ENCODE results near the gene ST3GAL6. TPM values are rescaled to one million over a fixed set of nuclear protein-coding genes. Genes with fewer than 3 reads are reported as not detected.

Gene ST3GAL6
- total RNA-seq, 2 experiments from 2014 or later, result 0.44 to 0.45 TPM

GRCh38 chr3:98775459-98776139, 12.5 kb downstream of the ST3GAL6 start:
- DNase-seq (no peak), ATAC-seq (ENCODE audit: poor library complexity) (no peak)
- CTCF ChIA-PET, result no interaction called here
- H3K4me1 Mint-ChIP-seq (ENCODE audit: low read depth), result peaks cover 6% of the 10 kb centered on the region
- peaks cover 0 to 3% of the 10 kb centered on the region in 2 experiments for H3K27me3 ChIP-seq (ENCODE audit: control insufficient read depth in 1 of 2, insufficient read depth in 2 of 2, low read length in 2 of 2)
- peaks cover 46% of the 10 kb centered on the region for H3K27me3 Mint-ChIP-seq
- no peak for TF ChIP-seq CTCF (IDR thresholded peaks at IDR 0.05)
- H3K4me3 Mint-ChIP-seq, result no peak overlapping the region
- H3K27ac ChIP-seq (ENCODE audit: low read depth in 1 of 2, low read length in 2 of 2), result no peak overlapping the region
- H3K9me3 ChIP-seq (ENCODE audit: control insufficient read depth in 1 of 2, insufficient read depth in 1 of 2, low read length in 2 of 2), result no peaks in the 10 kb centered on the region
- no peaks in the 10 kb centered on the region for H3K36me3 ChIP-seq (ENCODE audit: insufficient read depth, low read length)
- H3K9me3 Mint-ChIP-seq, result no peaks in the 10 kb centered on the region
- H3K27ac Mint-ChIP-seq, result no peak overlapping the region
- H3K4me3 ChIP-seq (ENCODE audit: low read length), result no peak overlapping the region
- no peaks in the 10 kb centered on the region for H3K36me3 Mint-ChIP-seq (ENCODE audit: low read depth)
- H3K4me1 ChIP-seq (ENCODE audit: insufficient read depth, low read length), result no peaks in the 10 kb centered on the region
- POLR2A ChIA-PET, result no interaction called here
- intact Hi-C loops (cut with DNase I, micrococcal nuclease), result no loop called here

- Mint-ChIP-seq H3K36me3 (ENCODE audit: low read depth) (no peaks in the 10 kb centered on the region), H3K9me3 (no peaks in the 10 kb centered on the region), H3K27ac (no peak overlapping the region), H3K27me3 (peaks cover 40% of the 10 kb centered on the region), H3K4me1 (ENCODE audit: low read depth) (peaks cover under 1% of the 10 kb centered on the region), H3K4me3 (no peak overlapping the region)
- no peaks in the 10 kb centered on the region for H3K4me1 ChIP-seq (ENCODE audit: insufficient read depth, low read length)
- no peak for TF ChIP-seq CTCF (IDR thresholded peaks at IDR 0.05)
- ChIA-PET CTCF (no interaction called here), POLR2A (no interaction called here)
- ATAC-seq (ENCODE audit: poor library complexity), result no peak
- H3K27me3 ChIP-seq (ENCODE audit: control insufficient read depth in 1 of 2, insufficient read depth in 2 of 2, low read length in 2 of 2), result peaks cover 0 to 3% of the 10 kb centered on the region in 2 experiments
- no peaks in the 10 kb centered on the region for H3K9me3 ChIP-seq (ENCODE audit: control insufficient read depth in 1 of 2, insufficient read depth in 1 of 2, low read length in 2 of 2)
- DNase-seq, result peak in 1 of 14 experiments; percentile 44
- no peak overlapping the region for H3K27ac ChIP-seq (ENCODE audit: low read depth in 1 of 2, low read length in 2 of 2)
- H3K4me3 ChIP-seq (ENCODE audit: low read length), result no peak overlapping the region
- intact Hi-C loops (cut with DNase I, micrococcal nuclease), result no loop called here
- no peaks in the 10 kb centered on the region for H3K36me3 ChIP-seq (ENCODE audit: insufficient read depth, low read length)
Observed at GRCh38 chr3:98776140-98776493, 13.0 kb downstream of the ST3GAL6 start.

- CTCF ChIA-PET, result no interaction called here
- no peak overlapping the region for H3K27ac ChIP-seq (ENCODE audit: low read depth in 1 of 2, low read length in 2 of 2)
- ATAC-seq (ENCODE audit: poor library complexity) (no peak), DNase-seq (no peak)
- Mint-ChIP-seq H3K27ac (no peak overlapping the region), H3K9me3 (no peaks in the 10 kb centered on the region), H3K4me1 (ENCODE audit: low read depth) (no peaks in the 10 kb centered on the region), H3K27me3 (peaks cover 35% of the 10 kb centered on the region), H3K36me3 (ENCODE audit: low read depth) (no peaks in the 10 kb centered on the region), H3K4me3 (no peak overlapping the region)
- POLR2A ChIA-PET, result no interaction called here
- no peaks in the 10 kb centered on the region for H3K36me3 ChIP-seq (ENCODE audit: insufficient read depth, low read length)
- no peaks in the 10 kb centered on the region for H3K4me1 ChIP-seq (ENCODE audit: insufficient read depth, low read length)
- no peak for TF ChIP-seq CTCF (IDR thresholded peaks at IDR 0.05)
- H3K4me3 ChIP-seq (ENCODE audit: low read length), result no peak overlapping the region
- peaks cover 0 to 3% of the 10 kb centered on the region in 2 experiments for H3K27me3 ChIP-seq (ENCODE audit: control insufficient read depth in 1 of 2, insufficient read depth in 2 of 2, low read length in 2 of 2)
- intact Hi-C loops (cut with DNase I, micrococcal nuclease), result no loop called here
- H3K9me3 ChIP-seq (ENCODE audit: control insufficient read depth in 1 of 2, insufficient read depth in 1 of 2, low read length in 2 of 2), result no peaks in the 10 kb centered on the region
Observed at GRCh38 chr3:98777286-98777685, 14.1 kb downstream of the ST3GAL6 start.

All from CD4-positive, alpha-beta T cell (primary cell).